ENCODE data around the gene DAB2IP.

GRCh38 chr9:121772600-121773285 is 121.3 kb downstream of the DAB2IP start:
- TF ChIP-seq, protein P1, sequence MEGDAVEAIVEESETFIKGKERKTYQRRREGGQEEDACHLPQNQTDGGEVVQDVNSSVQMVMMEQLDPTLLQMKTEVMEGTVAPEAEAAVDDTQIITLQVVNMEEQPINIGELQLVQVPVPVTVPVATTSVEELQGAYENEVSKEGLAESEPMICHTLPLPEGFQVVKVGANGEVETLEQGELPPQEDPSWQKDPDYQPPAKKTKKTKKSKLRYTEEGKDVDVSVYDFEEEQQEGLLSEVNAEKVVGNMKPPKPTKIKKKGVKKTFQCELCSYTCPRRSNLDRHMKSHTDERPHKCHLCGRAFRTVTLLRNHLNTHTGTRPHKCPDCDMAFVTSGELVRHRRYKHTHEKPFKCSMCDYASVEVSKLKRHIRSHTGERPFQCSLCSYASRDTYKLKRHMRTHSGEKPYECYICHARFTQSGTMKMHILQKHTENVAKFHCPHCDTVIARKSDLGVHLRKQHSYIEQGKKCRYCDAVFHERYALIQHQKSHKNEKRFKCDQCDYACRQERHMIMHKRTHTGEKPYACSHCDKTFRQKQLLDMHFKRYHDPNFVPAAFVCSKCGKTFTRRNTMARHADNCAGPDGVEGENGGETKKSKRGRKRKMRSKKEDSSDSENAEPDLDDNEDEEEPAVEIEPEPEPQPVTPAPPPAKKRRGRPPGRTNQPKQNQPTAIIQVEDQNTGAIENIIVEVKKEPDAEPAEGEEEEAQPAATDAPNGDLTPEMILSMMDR (IDR thresholded peaks at IDR 0.05; ENCODE audit: low read length): no peak
- no peak for TF ChIP-seq EZH2 (IDR thresholded peaks at IDR 0.05; ENCODE audit: borderline replicate concordance, low read length)

All from OCI-LY1 (cell line).